Stromal cell of bone marrow (primary cell): ENCODE data around the gene MRPL30.
"Not testable (repeated sequence)": the region's sequence is repeated elsewhere in the genome, so short reads cannot be mapped to it uniquely, and the experiment has no call there.

Source experiments
- DNase-seq: peaks from one replicate; pipeline ENCODE4 v3.0.0-alpha.2; 2012; ENCODE audit warnings: low read depth

MRPL30 gene

DNA sequence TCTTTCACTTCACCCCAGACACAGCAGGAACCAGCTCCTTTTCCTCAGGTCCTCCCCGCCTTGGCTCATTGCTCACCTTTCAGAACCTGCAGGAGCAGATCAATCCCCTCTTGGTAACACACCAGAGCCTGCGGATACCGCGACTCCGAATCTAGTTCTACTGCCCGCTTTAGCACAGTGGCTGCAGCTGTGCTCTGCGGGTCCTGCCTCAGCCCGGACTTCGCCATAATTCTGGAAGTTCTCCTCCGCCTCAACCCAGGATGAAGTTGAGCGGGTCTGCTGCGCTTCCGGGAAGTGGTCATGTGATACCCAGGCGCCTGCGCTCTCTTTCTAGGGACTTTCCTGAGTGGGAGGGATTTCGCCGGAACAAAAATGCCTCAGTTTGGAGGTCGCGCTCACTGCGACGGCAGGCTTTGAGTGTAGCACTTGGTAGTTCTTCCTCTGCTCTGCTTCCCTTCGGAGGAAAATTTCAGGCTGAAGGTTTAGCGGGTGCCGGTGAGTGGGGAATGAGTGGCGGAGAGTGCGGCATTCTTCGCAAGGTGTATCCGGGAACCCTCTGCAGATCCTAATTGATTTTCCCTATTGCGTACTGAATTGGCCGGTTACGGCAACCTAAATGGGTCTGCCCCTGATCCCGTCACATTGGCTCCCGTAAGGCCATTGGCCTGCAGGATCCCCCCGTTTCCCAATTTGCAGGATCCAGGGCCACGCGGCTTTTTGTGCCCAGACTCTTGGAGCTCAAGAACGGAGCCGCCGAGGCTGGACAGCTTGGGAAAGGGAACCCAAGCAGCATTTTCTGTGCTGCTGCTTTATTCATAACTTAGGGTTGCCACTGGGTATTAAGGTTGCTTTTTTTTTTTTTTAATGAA lies at the start of gene MRPL30, which contains the start of gene MITD1:
MRPL30 (plus strand) TSS at position 430 of the 869 bp plus-strand sequence. CDS start 5,020 bp downstream, outside the sequence.
MITD1 (minus strand) TSS at position 304 of the 869 bp plus-strand sequence; CDS start at position 227, 77 bp downstream.
- peak; percentile 93 for DNase-seq

DNA sequence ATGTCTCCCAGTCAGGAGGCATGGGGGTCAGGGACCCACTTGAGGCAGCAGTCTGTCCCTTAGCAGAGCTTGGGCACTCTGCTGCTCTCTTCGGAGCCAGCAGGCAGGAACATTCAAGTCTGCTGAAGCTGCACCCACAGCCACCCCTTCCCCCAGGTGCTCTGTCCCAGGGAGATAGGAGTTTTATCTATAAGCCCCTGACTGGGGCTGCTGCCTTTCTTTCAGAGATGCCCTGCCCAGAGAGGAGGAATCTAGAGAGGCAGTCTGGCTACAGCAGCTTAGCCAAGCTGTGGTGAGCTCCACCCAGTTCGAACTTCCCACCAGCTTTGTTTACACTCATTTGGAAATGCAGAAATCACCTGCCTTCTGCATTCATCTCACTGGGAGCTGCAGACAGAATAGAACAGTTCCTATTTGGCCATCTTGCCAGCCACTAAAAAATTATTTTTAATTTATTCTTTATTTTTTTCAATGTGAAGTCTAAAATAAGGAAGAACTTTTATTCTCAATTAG lies 45.9 kb upstream of the MRPL30 start:
- not testable (repeated sequence) for DNase-seq

DNA sequence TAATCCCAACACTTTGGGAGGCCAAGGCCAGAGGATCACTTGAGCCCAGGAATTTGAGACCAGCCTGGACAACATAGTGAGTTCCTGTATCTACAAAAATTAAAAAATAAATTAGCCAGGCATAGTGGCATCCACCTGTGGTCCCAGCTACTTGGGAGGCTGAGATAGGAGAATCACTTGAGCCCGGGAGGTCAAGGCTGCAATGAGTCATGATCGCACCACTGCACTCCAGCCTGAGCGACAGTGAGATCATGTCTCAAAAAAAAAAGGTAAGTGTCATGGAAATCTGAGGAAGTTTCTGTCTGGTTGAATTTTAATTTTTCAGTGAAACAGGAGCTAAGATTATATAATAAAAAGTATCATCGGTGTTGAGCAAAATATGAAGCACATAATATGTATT lies 42.0 kb upstream of the MRPL30 start:
- no peak for DNase-seq

DNA sequence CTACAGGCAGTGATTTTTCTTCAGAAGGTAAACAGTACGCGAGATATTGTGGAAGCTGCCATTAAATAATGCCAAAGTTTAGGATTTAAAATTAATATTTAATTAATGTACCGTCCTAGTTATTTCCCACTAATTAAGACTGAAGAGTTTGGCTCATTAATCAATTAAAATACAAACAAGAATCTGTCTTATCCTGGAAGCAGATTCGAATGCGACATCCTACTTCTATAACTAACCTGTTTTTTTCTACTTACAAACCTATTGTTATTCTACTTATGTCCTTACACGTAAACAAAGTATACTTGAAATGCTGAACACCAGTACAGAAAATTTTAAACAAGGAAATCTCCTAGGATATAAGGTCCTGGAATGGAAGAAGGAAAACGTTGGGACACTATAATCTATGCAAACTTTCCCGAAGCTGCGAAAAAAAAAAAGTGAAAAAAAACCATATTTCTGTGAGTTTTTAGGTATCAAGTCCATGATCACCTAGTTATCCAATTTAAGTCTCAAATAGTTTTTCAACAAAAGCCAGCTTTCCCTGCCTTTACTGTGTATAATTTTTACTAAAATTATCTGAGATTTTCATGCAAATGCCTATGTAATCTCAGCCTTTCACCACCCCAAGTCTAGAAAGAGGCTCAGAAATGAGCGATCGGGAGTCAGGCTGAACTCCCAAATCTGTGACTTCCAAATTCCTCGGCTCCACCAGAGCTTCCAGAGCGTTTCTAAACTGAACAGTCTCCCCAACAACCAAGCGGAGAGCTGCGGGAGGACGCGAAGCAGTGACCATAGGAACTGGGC lies 40.7 kb upstream of the MRPL30 start:
- DNase-seq, result no peak

DNA sequence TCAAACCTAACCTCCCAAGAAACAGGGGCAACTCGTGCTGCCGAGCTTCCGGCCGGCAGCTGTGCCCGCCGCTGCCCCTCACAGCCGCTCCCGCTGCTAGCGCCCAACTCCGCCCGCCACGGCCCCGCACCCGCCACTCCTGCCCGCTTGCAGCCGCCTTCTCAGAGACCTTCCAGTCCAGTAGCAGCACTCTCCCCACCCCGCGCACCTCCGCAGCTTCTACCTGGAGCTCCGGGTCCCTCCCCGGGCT lies 40.2 kb upstream of the MRPL30 start:
- no peak for DNase-seq

DNA sequence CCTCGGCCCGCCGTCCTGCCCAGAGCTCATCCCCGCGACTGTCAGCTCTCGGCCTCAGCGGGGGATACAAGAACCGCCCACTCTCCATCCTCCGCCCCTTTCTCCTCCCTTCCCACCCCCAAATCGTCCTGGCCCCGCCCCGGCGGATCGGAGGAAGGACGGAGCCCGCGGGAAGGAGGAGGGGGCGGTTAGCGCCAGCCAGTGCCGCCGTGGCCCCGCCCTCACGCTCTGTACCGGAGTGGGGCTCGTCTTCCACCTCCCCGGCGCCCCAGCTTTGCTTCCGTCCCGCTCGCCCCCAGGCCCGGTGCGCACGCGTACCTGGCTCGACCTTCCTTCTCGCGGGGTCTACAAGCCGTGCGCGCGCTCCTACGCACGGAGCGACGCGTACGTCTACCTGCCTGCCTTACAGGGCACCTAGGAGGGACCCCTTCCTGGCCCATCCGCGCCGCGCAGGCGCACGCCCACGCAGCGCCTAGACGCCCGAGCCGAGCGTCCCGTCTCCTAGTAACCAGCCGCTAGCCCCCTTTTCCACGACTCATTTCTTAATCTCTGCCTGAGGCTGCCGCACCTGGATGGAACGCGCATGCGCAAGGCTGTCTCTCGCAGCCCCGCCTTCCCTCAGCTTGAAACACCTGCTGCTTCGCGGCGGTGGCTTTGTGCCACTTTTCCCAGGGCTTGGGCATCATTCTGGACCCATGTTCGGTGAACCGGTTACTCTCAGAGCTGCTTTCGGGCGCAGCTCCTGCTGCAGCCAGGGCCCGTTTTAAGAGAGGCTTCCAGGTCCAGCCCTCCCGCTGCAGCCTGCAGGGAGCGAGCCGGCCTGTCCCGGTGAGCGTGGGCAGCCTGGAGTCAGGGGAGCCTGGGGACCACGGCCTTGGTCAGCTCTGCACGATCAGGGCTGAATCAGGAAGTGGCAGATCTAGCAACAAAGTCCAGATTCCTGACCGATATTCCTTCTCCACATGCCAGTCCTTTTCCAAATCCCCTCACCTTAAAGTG lies 39.6 kb upstream of the MRPL30 start, which contains the start of gene C2orf15:
C2orf15 (plus strand) TSS at position 598 of the 999 bp plus-strand sequence. CDS start 8,852 bp downstream, outside the sequence.
- DNase-seq, result peak; percentile 71

DNA sequence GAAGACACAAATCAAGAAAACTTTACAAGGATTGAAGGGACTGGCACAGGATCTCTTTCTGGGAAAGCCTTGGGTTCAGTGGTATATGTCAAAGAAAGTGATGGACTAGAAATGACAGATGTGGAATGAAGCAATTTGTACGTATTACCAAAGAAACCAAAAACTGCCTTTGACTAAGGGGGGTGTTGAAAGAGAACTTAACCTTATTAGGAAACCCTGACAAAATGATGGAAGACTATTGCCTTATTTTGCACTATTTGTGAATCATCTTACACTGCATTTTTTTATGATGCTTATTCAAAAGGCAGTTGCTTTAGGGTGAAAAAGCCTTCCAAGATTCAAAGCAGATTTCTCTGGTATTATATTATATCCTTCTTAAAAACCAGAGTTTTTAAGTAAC lies 30.3 kb upstream of the MRPL30 start:
- no peak for DNase-seq

DNA sequence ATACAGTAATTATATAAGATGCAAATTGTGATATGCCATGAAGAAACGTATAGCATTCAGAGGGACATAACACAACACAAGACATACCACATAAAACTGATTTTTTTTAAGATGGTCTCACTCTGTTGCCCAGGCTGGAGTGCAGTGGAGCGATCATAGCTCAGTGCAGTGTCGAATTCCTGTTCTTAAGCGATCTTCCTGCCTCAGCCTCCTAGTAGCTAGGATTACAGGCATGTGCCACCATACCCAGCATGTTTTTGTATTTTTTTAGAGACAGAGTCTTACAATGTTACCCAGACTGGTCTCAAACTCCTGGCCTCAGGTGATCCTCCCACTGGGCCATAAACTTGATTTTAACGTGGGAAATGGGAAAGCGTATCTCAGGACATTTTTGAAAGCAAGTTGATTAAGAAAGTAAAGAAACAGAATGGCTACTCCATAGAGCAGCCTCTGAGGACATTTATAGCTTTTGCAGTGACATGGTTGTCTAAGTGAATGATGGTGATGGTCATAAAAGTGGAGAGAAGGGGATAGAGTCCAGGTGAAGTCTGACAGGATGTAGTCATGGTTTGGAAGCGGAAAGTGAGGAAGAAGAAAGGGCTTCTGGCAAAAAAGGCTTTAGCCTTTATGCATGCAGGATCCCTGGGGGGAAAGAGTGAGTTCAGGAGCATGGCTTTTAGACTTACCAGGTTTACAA lies 28.6 kb upstream of the MRPL30 start:
- DNase-seq, result no peak

DNA sequence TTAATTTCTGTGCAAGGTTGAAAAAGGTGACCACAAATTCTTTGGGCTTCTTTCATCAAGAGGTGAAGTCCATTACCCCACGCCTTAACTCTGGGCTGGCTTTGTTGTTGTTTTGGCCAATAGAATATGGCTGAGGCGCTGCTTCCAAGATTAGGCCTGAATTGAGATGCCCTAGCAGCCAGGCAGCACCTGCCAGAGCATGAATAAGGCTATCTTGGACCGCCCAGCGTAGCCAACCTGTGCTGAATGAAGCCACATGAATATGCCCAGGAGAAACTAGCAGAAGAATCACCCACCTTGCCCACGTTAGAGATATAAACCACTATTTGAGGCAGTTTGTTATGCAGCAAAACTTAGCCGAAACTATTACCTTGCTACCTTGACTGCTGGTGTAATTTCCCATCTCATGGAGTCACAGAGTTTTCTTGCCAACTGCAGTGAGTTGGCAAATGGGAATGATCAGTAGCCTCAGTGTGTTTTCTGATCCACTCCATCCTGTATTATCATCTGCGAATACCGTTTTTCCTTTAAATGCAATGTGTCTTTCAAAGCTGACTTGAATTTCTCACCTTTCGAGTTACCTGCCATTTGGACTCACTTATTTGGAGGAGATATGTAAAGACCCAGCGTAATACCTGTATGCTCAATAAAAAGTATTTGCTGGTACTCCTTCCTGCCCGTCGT lies 26.9 kb upstream of the MRPL30 start:
- no peak for DNase-seq

DNA sequence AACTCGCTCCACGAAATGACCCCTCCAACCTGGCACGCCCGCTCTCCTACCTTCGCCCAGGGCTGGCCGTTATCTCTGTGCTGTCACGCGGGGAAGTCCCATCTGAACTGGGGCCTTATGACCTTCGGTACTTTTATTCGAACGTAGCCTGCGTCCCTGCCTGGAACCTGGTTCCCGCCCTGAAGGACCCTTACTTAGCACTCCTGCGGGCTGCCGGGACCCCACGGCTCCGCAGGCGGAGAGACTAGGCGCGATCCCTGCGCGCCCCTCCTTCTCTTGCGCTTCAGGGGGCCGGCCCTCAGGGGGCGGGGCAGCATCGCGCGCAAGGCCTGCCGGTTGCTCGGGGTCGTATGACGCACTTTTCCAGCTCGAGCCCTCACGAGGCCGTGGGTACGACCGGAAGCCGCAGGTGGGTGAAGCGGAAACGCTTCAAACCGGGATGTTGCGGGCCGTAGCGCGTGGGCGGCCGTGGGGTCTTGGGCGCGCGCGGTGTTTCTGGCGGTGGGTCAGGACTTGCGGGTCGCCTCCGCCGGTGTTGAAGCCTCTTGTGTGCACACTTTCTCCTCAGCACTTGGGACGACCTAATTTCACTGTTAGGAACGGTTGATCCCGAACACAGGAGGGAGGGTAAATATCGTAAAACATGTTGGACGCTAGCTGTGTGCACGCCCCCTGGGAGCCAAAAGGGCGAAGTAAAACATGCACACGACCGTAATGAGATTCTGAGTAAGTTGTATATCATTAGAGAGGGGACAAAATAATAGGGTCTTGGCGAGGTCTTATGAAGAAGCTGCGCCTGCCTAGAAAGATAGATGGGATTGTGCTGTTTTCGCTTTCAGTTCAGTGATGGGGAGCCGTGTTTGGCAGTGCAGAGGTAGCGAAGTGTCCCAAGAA lies 26.1 kb upstream of the MRPL30 start, which contains the start of the genes LIPT1 and TSGA10:
LIPT1 (plus strand) TSS at position 325 of the 894 bp plus-strand sequence. CDS start 6,991 bp downstream, outside the sequence.
TSGA10 (minus strand) TSS at position 300 of the 894 bp plus-strand sequence. CDS start 45,503 bp downstream, outside the sequence.
- peak; percentile 80 for DNase-seq

DNA sequence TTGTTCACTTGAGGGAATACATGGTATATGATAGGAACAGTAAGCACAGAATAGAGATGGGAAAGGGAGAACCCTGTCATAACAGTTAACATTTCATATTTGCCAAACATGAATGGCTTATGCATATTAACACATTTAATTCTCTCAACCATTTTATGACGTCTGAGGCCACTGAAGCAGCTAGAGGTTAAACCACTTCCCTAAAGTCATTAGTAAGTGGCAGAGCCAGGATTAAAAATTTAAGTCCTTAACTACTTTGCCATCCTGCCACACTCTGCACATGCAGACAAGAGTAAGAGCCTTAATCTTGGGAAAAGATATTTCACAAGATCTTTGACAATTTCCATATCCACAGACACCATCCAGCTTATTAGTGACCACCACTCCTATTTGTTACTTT lies 24.1 kb upstream of the MRPL30 start:
- DNase-seq, result no peak

DNA sequence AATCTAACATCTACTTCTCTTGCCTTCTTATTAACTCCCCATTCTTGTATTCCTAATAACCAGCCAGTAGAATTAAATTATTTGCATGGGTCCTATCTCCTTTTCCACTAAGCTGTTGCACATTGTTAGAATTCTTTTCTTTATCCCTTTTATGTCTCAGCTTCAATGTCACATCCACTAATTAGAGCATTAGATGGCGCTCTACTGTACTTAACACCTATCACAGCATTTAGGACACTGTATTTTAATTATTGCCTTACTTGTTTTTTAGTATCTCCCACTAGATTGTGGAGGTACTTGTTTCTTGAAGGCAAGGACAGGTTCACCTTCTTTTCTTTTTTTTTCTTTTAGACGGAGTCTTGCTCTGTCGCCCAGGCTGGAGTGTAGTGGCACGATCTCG lies 22.4 kb upstream of the MRPL30 start:
- no peak for DNase-seq

DNA sequence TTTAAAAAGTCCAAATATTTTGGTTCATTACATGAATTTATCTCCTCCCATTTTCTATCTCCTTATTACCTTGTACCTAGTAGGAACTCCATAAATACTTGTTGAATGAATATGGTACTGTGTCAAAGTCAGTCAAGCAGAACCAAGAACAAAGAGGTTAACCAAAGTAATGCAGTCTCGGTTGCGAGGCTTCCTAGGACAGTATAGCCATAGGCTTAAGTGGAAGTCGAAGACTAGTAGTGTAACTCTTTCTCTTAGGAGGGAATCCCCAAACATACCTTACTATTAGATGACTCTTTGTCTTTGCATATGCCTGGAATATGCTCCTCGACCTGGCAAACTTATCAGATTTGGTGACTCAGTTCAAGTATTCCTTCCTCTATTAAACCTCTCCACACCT lies 21.4 kb upstream of the MRPL30 start:
- no peak for DNase-seq

DNA sequence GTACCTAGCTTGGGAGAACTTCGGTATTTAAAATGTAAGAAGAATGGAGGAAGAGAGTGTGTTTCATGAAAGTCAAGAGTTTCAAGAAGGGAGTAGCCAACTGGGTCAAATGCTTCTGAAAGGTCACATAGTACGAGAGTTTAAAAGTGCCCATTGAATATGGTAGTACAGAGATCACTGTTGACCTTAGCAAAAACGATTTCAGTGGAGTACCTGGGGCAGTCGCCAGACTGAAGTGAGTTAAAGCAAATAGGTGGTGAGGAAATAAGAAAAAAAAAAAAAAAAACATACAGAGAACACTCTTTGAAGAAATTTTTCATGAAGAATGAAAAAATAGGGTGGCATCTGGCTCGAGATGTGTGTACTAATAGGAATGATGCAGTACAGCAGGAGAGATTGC lies 14.8 kb upstream of the MRPL30 start:
- no peak for DNase-seq

DNA sequence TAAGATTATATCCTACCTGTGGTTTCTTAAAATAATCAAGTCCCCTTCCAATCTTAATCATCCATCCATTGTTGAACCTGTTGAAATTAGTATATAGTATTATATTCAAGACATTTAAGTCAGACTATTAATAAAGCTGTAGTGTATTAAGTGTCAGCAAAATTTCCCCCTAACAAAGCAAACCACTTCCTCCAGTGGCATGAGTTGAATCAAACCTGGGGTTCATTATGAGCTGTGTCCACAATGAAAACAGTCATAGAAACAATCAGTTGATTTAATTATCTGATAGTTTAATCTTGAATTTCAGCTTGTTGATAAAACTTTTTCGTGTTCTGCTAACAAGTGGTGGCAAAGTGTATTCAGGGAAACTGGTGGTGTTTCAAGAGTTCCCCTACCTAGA lies 11.4 kb upstream of the MRPL30 start:
- no peak for DNase-seq

DNA sequence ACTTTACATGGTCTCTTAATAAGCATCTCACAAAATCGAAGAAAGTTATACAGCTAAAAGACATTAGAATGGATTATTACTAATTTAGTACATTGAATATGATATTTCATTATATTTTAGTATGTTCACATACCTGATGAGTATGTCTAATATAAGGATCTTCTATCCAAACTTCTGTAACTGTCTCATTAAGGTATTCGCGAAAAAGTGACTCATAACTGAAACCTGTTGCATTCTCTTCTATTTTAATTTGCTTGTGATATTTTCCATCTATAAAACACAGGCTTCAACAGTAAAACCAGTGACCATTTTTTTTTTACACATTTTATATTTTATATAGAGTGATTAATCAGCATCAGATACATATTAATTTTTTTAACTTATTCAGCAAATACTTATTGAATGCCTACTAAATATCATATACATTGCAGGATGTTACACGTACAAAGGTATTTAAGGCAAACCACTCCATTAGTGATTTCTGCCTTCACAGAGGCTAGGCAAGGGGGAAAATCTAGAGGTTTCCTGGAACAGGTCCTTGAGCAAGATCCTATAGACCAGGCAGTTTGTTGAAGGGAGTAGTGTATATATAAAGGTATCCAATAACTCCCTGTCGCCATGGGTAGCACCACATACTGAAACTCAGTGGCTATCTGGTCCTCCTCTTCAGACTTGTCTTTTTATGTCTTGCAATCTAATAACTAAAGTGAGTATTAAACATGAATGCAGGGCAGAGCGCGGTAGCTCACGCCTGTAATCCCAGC lies 9.4 kb upstream of the MRPL30 start:
- no peak for DNase-seq

DNA sequence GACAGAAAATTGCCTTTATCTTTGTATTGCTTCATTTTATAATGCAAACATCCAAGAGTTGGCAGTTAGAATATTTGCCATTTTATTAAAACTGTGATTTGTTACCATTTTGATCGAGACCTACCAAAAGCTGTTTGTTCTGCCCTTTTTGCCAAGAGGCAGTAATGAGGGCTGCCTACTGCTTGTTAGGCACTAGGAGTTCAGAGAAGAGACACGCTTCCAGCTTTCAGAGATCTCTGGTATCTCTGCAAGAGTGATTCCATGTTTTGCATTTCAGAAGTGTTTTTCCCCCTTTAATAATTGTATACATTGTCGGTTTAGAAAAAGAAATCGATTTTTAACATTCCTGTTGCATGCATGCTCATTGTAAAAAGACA lies 628 bp downstream of the MRPL30 start:
- DNase-seq, result no peak

DNA sequence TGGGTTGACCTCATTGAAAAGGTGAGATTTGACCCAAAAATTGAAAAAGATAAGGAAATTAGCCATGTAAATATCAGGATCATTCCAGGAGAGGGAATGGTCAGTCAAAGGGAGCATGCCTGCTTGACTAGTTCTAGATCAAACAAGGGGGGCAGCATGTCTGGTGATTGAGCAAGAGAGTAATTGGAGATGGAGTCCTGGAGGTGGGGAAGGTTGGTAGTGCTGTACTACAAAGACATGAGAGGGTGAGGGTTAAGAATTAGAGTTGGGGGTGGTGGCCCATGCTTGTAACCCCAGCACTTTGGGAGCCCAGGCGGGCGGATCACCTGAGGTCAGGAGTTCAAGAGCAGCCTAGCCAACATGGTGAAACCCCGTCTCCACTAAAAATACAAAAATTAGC lies 2.0 kb downstream of the MRPL30 start:
- no peak for DNase-seq
